GM18870 (cell line): ENCODE results near the gene IL15.
"Not testable (repeated sequence)": the region's sequence is repeated elsewhere in the genome, so short reads cannot be mapped to it uniquely, and the experiment has no call there.

Experiments
- ATAC-seq: cut with Tn5 transposase; IDR thresholded peaks from one replicate; pipeline ENCODE4 v1.9.1; 2021; ENCODE audit warnings: moderate library complexity; ENCODE audit not compliant: unreplicated experiment

IL15 gene, protein sequence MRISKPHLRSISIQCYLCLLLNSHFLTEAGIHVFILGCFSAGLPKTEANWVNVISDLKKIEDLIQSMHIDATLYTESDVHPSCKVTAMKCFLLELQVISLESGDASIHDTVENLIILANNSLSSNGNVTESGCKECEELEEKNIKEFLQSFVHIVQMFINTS

DNA sequence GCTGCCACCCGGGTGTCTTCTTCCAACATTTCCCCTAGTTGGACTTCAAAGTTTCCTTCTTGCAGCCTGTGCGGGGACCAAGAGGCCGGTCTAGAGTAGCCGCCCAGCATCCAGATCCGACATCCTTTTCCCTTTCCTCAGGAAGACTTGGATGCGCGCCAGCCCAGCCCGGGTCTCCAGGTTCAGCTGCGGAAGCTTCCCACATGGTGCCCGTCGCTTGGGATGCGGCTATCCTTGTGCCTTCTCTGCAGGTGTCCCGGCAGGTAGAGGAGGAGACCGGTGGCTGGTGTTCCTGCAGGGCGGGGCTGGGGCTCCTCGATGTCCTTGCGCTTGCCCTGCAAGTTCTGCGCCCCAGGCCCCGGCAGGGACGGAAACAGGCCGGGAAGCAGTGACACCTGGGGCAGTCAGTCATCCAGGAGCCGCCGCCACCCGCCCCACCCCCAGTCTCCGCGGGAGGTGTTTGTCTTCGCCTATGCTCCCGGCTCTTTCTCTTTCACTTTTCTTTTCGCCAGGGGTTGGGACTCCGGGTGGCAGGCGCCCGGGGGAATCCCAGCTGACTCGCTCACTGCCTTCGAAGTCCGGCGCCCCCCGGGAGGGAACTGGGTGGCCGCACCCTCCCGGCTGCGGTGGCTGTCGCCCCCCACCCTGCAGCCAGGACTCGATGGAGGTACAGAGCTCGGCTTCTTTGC, at the start of gene IL15:
TSS of gene IL15 (plus strand) at position 502 of the 689 bp plus-strand sequence. CDS start 82,882 bp downstream, outside the sequence.
- peak; percentile 50 for ATAC-seq

DNA sequence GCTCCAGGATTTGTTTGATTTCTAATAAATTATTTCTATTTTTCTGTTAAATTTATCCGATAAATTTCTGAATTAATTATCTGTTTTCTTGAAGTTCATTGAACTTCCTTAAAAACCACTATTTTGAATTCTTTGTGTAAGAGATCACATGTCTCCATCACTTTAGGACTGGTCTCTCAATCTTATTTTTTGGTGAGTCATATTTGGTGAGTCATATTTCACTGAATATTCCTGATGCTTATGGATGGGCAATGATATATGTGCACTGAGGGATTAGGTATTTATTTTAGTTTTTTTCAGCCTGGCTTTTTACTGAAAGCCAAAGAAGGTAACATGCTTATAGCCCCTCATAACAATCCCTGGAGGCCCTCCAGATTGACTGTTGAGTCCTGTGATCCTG, 48.5 kb upstream of the IL15 start:
- no peak for ATAC-seq

DNA sequence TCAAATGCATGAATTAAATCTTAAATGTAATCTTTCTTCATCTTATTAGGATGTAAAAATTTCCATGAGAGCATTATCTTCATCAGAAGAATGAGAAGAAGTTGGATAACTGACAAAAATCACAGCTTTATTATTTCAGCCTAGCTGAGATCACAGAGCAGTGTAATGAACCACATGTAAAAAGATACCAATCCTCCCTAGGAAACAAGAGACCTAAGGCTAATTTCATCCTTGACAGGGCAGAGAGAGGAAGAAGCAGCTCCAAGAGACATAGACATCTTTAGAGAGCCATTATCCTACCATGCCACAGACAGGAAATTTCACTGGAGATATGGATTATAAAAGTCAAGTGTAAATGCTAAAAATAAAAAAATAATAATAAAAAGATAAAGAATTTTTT, 40.9 kb upstream of the IL15 start:
- ATAC-seq: no peak

DNA sequence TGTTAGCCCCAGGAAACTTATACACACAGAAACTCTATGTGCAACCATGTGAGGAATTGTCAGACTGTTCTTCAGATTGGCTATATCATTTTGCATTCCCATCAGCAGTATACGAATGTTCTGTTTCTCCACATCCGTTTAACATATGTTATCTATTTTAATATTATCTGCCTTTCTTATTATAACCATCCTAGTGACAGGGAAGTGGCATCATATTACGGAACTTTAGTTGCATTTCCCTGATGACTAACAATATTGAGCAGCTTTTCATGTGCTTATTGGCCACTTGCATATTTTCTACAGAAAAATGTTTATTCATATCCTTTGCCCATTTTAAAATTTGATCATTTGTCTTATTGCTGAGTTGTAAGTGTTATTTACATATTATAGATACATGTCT, 36.5 kb upstream of the IL15 start:
- no peak for ATAC-seq

DNA sequence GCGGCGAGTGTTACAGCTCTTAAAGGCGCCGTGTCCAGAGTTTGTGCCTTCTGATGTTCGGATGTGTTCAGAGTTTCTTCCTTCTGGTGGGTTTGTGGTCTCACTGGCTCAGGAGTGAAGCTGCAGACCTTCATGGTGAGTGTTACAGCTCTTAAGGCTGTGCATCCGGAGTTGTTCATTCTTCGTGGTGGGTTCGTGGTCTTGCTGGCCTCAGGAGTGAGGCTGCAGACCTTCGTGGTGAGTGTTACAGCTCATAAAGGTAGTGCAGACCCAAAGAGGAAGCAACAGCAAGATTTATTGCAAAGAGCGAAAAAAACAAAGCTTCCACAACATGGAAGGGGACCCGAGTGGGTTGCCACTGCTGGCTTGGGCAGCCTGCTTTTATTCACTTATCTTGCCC, 31.7 kb upstream of the IL15 start:
- ATAC-seq: not testable (repeated sequence)

DNA sequence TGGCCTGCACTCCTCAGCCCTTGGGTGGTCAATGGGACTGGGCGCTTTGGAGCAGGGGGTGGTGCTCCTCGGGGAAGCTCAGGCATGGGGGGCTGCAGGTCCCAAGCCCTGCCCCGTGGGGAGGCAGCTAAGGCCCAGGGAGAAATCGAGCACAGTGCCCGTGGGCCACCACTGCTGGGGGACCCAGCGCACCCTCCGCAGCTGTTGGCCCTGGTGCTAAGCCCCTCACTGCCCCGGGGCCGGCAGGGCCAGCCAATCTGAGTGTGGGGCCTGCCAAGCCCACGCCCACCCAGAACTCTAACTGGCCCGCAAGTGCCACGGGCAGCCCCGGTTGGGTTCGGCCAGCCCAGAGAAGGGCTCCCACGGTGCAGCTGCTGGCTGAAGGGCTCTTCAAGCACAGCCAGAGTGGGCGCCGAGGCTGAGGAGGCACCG, 30.9 kb upstream of the IL15 start:
- no peak for ATAC-seq

DNA sequence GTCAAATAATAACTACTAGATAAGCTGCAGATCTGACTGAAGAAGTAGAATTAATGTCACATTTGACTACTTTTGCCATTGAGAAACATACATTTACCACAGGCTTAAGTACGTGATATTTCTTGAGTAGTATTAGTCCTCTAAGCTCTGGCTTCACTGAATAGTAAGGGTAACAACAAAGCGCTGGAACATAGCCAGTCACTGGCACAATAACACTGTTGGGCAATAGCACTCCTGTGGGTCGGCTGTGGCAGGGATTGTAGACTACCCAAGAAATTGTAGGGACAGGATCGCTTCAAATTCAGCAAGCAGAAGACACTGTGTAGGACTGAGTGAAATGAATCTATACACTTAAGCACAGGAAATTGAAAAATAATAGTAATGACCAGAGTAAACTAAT, 27.1 kb upstream of the IL15 start:
- no peak for ATAC-seq

DNA sequence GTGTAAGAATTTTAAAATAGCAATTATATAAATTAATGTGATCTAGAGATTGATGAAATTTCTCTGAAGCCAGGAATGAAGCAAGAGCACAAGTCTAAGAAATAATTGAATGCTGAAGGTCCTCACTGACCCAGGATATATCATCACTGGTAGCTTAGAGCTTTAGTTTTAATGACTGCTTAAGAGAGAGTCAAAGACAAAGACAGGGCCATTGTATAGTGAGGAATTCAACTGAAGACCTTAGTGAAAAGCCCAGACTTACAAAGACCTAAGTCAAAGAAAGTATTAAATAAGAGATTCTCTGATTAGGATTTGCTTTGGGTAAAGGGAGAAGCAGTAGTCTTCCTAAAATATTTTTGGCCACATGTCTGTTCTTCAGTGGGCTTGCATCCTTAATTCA, 26.0 kb upstream of the IL15 start:
- ATAC-seq: no peak

DNA sequence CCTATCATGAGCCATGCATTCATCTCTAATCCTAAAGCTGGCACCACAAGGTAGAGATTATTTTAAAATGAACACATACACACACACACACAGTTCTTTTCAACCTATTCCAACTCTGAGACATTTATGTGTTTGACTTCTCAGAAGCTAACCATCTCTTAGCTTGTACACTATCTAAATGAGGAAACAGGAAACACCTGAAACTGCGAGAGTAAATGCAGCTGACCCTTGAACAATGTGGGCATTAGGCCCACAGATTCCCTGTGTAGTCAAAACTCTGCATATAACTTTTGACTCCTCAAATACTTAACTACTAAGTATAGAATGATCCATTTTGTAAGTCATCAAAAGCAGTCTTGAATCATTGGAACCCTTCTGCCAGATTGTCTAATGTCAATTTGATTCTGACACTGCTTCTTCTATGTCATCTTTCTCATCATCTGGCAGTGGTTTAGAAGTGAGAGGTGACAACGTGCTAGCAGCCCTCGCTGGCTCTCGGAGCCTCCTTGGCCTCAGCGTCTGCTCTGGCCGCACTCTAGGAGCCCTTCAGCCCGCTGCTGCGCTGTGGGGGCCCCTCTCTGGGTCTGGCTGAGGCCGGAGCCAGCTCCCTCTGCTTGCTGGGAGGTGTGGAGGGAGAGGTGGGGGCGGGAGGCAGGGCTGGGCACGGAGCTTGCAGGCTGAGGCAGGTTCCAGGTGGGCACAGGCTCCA, 21.4 kb upstream of the IL15 start:
- no peak for ATAC-seq

DNA sequence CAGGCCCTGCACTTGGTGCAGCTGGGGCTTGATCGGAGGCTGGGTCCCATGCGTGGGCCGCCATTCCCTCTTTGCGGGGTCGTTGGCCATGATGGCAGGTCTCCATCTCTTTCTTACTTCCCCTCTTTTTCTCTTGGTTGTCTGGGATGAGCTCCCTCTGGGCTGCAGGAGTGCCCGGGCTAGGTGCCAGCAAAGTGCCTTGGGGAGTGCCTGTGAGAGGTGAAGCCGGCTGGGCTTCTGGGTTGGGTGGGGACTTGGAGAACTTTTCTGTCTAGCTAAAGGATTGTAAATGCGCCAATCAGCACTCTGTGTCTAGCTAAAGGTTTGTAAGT, 20.8 kb upstream of the IL15 start:
- ATAC-seq: not testable (repeated sequence)

DNA sequence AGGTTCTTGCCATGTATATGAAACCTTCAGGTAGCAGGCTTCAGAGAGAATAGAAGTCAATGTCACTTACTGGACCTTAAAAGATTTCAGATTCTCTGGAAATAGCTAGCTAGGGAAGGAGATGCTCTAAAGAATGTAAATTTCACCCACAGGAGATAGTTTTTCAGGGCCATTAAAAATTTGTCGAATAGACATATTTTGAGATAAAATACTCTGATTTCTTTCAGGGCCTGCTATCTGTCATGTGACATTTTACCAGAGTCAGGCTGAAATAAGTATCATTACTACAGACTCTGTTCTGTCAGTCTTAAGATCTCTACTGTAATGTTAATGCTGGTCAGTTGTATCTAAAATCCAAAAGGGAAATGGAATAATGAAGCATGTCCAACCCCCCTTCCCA, 15.7 kb upstream of the IL15 start:
- ATAC-seq: no peak

DNA sequence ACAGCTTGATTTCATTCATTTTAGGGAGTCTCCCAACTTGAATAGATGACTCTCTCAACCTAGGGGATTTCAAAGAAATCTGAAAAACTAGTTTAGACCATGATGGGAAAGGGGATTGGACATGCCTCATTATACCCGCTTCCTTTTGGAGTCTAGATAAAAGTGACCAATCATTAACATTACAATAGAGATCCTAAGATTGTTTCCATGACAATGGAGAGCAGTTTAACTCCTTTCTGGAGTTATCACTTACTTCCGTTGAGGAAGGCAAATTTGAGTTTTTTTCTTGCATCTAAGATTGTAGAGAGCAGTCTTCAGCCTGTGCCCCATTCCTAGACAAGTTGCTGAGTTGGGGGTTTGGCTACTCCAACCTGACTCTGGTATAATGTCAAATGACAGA, 11.4 kb upstream of the IL15 start:
- no peak for ATAC-seq

DNA sequence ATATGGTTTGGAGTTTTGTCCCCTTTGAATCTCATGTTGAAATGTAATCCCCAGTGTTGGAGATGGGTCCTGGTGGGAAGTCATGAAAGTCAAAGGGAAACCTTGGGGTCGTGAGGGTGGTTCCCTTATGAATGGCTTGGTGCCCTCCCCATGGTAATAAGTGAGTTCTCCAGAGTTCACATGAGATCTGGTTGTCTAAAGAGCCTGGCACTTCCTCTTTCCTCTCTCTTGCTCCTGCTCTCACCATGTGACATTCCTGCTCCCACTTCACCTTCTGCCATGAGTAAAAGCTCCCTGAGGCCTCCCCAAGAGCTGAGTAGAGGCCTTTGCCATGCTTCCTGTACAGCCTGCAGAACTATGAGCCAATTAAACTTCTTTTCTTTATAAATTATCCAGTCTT, 5.5 kb upstream of the IL15 start:
- ATAC-seq: no peak

DNA sequence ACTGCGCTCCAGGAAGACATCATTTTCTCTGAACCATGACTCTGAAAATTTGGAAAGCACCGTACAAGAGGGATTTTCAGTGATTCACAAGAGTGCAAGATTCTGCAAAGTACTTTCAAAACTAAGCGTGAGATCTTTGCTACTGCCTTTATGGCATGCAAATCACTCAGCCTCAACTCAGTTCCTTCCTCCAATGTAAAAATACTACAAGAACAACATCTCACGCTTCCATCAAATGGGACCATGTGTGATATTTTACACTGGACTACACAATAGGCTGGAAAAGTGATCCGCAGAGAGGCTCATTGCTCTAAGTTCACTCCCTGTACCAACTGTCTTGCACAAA, 674 bp upstream of the IL15 start:
- ATAC-seq: peak; percentile 40

DNA sequence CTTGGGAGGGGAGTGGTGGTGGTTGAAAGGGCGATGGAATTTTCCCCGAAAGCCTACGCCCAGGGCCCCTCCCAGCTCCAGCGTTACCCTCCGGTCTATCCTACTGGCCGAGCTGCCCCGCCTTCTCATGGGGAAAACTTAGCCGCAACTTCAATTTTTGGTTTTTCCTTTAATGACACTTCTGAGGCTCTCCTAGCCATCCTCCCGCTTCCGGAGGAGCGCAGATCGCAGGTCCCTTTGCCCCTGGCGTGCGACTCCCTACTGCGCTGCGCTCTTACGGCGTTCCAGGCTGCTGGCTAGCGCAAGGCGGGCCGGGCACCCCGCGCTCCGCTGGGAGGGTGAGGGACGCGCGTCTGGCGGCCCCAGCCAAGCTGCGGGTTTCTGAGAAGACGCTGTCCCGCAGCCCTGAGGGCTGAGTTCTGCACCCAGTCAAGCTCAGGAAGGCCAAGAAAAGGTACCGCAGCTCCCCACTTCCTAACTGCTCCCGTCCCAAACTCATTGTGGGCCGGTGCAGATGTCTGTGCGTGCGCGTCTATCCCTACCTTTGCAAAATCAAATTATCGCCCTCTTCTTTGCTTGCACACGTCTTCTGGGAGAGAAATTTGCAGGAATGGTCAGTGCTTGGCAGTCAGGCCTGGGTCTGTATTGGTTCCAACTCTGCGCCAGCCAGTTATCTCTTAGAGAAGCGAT, 533 bp downstream of the IL15 start:
- ATAC-seq: peak; percentile 32

DNA sequence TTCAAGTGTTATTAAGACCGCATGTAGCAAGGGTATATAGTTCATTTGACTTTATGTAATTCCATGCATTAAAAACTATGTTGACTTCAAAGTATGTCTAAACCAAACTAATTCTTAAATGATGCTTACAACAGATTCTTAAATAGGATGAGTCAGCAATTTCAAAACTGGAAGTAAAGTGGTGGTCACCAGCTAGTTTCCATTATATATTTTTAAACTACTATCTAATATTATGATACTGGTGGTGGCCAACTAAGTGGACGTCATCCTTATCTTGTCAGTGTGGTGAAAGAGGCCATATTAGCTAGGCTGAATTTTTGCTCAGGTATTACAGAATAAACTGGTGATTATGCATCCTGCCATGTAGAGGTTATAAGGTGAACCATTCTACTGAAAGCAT, 1.2 kb downstream of the IL15 start:
- ATAC-seq: peak; percentile 28

DNA sequence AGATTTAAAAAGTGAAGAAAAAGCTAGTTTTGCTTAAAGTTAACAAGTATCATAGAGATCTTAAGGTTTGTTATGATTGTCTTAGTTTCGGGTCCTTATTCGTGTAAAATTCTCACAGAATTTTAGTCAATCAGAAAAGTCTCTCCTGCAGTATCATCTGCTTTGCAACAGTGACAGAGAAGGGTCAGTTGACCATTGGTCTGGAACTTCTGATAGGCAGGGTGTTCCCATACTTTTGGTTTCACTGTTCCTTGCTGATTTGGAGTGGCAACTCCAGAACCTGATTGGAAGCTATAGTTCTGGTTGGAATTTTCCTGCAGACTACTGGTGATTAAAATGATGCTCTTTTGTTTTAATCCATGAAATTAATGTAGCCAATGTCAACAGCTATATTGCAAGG, 1.8 kb downstream of the IL15 start:
- no peak for ATAC-seq

DNA sequence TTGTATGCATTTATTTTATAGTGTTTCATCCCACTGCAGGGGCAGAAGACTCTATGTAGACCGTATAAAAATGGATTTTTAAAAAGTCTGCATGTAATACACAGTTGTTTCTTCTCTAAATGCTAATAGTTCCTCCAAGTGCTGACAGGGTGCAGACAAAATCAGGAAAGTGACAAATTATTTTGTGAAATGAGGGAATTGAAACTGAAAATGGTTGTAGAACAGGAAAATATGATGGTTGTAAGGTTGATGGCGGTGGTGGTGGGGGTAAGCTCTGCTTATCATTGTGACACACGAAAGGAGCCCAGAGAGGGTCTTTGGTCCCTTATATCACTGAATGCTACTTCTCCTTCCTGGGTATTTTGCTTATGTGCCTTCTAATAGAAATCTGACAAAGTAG, 4.3 kb downstream of the IL15 start:
- ATAC-seq: no peak

DNA sequence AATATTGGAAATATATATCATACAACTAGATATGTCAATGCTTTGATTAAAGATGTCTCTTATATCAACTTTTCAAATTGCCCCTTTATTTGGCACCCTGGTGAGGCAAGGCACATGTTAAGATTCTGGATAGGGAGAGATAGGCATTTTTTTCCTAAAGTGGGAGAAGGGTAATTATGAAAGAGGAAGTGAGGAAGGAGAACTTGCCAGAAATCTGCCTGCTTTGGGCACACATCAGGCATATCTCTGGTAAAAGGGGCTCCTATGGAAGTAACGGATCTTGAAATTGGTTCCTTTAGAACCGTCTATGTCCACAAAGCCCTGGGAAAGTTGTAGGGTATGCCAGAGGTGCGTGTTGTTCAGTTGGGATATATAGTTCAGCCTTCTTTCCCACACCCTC, 5.7 kb downstream of the IL15 start:
- ATAC-seq: no peak

DNA sequence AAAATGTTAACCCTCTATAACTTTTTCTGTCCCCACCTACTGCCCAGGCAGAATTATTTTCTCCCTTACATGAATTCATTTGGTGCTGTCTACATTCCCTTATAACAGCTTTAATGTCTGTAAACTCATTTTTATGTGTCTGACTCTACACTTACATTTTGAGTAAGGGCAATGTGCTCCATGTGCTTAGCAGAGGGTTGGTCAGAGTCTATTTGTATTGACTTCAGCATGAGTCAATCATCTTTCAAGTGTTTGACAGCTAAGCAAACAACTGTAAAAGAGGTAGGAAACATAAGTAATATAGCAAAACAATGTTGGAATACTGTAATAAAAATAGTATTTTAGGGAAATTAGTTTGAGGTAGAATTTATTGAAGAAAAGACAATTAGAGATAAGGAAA, 6.3 kb downstream of the IL15 start:
- no peak for ATAC-seq

DNA sequence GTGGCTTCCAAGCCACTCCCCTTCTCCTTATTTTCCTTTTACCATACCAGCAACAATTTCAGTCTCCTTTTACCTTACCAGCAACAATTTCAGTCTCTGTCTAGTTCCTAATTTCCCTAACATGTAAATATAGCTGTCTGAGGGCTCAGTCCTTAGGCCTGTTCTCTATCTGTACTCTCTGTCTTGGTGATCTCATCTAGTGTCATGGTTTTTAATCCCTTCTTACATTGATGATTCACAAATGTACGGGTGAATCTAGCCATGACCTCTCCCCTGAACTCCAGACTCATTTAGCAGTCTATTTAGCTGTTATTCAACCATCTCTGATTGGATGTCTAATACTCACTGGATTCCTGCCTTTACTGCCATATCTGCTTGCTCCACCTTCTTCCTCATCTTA, 7.2 kb downstream of the IL15 start:
- ATAC-seq: peak; percentile 76
